ENCODE measurements around the gene KRTAP20-4.

KRTAP20-4 gene

DNA sequence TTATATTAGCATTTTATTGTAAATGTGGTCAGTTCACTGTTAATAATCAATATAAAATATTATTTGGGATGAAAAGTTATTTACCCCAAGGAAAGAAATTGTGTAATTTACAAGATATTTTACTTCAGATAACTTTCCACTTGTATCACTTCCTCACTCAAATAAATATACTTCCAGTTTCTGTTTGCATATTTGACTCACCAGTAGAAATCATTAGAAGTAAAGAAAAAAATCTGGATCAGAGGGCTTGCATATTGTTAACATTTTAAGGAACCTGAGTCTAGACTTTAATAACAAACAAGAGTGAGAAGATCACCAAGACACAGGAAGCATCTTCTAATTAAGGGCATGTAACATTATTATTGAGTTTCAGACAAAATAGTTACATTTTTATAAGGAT is 347 bp upstream of the KRTAP20-4 start:
- Histone ChIP-seq H2AFZ (ENCODE audit: low read depth, low read length) (no peak overlapping the region), H3K9me3 (ENCODE audit: low read length) (no peaks in the 10 kb centered on the region), H3K4me3 (ENCODE audit: low read length) (no peak overlapping the region), H3K4me1 (ENCODE audit: insufficient read depth, low read length) (no peaks in the 10 kb centered on the region), H3K27me3 (ENCODE audit: insufficient read depth, low read length) (no peaks in the 10 kb centered on the region), H3K36me3 (ENCODE audit: insufficient read depth, low read length) (no peaks in the 10 kb centered on the region)

DNA sequence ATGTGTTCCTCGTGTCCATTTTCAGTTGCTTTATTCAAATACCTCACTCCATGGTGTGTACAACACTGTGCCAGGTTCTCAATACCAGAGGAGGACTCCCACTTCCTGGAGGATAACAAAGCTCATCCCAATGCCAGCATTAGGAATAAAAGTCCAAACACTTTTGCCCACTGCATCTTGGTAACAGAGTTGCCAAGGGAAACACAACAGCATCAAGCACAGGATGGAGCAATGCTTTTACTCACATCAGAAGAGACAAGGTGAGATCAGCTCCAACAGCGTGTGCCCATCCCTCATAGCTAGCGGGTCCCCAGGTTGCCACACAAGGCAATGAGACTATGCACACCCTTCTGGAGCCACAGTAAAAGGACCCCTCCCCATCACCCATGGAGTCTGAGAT is 2.9 kb downstream of the KRTAP20-4 start:
- Histone ChIP-seq H3K27me3 (ENCODE audit: insufficient read depth, low read length) (no peaks in the 10 kb centered on the region), H3K4me1 (ENCODE audit: insufficient read depth, low read length) (no peaks in the 10 kb centered on the region), H3K9me3 (ENCODE audit: low read length) (no peaks in the 10 kb centered on the region), H3K36me3 (ENCODE audit: insufficient read depth, low read length) (no peaks in the 10 kb centered on the region), H2AFZ (ENCODE audit: low read depth, low read length) (no peak overlapping the region), H3K4me3 (ENCODE audit: low read length) (no peak overlapping the region)

DNA sequence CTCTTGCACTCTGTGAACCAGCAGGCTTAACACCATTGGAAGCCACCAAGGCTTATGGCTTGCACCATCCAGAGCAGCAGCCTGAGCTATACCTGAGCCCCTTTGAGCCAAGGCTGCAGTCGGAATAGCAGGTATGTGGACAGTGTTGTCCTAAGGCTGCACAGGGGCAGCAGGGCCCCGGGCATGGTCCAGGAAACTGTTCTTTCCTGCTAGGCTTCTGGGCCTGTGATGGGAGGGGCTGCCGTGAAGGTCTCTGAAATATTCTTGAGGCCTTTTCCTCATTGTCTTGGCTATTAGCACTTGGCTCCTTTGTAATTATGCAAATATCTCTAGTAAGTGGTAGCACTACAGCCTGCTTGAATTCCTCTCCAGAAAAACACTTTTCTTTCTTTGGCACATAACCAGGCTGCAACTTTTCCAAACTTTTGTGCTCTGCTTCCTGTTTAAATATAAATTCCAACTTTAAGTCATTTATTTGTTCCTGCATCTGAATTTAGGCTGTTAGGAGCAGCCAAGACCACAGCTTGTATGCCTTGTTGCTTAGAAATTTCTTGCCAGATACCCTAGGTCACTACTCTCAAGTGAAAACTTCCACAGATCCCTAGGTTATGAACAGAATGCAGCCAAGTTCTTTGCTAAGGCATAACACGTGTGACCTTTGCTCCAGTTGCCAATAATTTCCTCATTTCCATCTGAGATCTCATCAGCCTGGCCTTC is 5.2 kb downstream of the KRTAP20-4 start:
- H3K36me3 ChIP-seq (ENCODE audit: insufficient read depth, low read length): no peaks in the 10 kb centered on the region
- no peak overlapping the region for H2AFZ ChIP-seq (ENCODE audit: low read depth, low read length)
- no peaks in the 10 kb centered on the region for H3K27me3 ChIP-seq (ENCODE audit: insufficient read depth, low read length)
- H3K9me3 ChIP-seq (ENCODE audit: low read length): no peaks in the 10 kb centered on the region
- no peak overlapping the region for H3K4me3 ChIP-seq (ENCODE audit: low read length)
- no peaks in the 10 kb centered on the region for H3K4me1 ChIP-seq (ENCODE audit: insufficient read depth, low read length)

DNA sequence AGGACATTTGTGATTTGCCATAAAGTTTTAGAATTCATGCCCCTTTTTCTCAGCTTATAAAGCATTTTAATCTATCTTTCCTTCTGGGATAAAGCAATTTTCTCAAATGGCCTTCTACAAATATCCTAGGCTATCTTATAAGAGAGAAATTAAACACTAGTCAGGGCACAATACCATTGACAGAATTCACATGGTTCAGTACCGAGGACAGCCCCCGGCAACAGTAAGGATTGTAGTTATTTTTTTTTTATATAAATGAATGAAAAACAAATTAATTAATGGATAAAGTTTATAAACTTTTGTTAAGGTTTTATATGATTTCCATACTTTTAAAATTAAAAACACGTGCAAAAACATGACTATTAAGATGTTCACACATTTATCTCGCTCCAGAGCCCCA is 7.7 kb downstream of the KRTAP20-4 start:
- H3K27me3 ChIP-seq (ENCODE audit: insufficient read depth, low read length): no peaks in the 10 kb centered on the region
- no peaks in the 10 kb centered on the region for H3K4me1 ChIP-seq (ENCODE audit: insufficient read depth, low read length)
- H3K9me3 ChIP-seq (ENCODE audit: low read length): no peaks in the 10 kb centered on the region
- no peak overlapping the region for H2AFZ ChIP-seq (ENCODE audit: low read depth, low read length)
- H3K4me3 ChIP-seq (ENCODE audit: low read length): no peak overlapping the region
- H3K36me3 ChIP-seq (ENCODE audit: insufficient read depth, low read length): no peaks in the 10 kb centered on the region

DNA sequence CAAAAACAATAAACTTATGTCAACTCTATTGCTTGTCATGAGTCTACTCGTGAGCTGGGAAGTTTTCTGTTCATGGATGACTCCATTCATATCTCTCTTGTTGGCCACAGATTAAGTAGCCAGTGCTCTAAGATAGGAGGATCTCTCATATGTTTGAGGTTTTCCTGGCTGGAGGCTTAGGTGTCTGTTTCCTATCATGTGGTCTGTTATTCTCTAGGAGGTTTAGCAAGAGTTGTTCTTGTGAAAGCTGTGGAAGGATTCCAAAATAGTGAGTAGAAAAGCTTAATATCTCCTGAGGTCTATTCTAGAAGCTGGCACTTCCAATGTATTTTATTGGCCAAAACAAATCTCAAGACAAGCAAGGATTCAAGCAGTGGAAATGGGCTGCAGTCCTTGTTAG is 8.8 kb downstream of the KRTAP20-4 start:
- H3K9me3 ChIP-seq (ENCODE audit: low read length): no peaks in the 10 kb centered on the region
- no peak overlapping the region for H3K4me3 ChIP-seq (ENCODE audit: low read length)
- no peaks in the 10 kb centered on the region for H3K36me3 ChIP-seq (ENCODE audit: insufficient read depth, low read length)
- H3K27me3 ChIP-seq (ENCODE audit: insufficient read depth, low read length): no peaks in the 10 kb centered on the region
- no peaks in the 10 kb centered on the region for H3K4me1 ChIP-seq (ENCODE audit: insufficient read depth, low read length)
- H2AFZ ChIP-seq (ENCODE audit: low read depth, low read length): no peak overlapping the region

DNA sequence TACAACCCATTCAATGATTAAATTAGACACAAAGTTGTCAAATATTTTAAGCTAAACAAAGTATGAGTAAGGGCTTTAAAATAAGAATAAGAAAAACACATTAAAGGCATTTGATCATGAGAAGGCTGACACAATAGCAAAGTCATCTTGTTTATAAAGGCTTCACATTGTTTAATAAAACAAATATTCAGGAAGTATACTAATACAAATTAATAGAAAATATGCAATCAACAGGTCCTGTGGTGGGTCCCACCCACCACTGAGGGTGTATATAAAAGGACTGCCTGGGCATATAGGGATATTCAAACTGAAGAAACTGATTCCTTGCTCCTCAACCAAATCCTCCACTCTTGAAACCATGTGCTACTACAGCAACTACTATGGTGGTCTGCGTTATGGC is 14.5 kb downstream of the KRTAP20-4 start, which contains the start of gene KRTAP20-2:
TSS of gene KRTAP20-2 (plus strand) at position 301 of the 400 bp plus-strand sequence. CDS start at position 359, 58 bp downstream.
- Histone ChIP-seq H3K9me3 (ENCODE audit: low read length) (no peaks in the 10 kb centered on the region), H3K4me1 (ENCODE audit: insufficient read depth, low read length) (no peaks in the 10 kb centered on the region), H3K4me3 (ENCODE audit: low read length) (no peak within 1 kb of the TSS), H3K27me3 (ENCODE audit: insufficient read depth, low read length) (no peaks in the 10 kb centered on the region), H2AFZ (ENCODE audit: low read depth, low read length) (no peak within 1 kb of the TSS), H3K36me3 (ENCODE audit: insufficient read depth, low read length) (no peaks in the 10 kb centered on the region)

DNA sequence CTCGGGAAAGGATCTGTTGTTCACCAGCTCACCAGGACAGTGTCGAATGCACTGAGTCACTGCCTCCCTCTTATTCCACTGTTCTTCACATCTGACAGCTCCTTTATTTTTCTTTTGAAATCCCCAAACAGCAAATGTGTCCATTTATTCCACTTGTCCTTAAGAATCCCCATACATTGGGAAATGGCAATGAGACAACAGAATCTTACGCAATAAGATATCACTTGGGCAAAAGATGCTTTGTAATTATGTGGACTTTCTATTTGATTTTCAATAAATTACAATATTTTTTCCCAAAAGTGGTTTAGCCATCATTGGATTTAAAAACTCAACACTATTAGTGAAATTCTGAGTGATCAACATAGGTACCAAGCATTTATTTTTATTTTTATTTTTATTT is 18.3 kb downstream of the KRTAP20-4 start:
- H3K9me3 ChIP-seq (ENCODE audit: low read length): no peaks in the 10 kb centered on the region
- no peaks in the 10 kb centered on the region for H3K27me3 ChIP-seq (ENCODE audit: insufficient read depth, low read length)
- H3K4me3 ChIP-seq (ENCODE audit: low read length): no peak overlapping the region
- no peaks in the 10 kb centered on the region for H3K4me1 ChIP-seq (ENCODE audit: insufficient read depth, low read length)
- no peaks in the 10 kb centered on the region for H3K36me3 ChIP-seq (ENCODE audit: insufficient read depth, low read length)
- H2AFZ ChIP-seq (ENCODE audit: low read depth, low read length): no peak overlapping the region

DNA sequence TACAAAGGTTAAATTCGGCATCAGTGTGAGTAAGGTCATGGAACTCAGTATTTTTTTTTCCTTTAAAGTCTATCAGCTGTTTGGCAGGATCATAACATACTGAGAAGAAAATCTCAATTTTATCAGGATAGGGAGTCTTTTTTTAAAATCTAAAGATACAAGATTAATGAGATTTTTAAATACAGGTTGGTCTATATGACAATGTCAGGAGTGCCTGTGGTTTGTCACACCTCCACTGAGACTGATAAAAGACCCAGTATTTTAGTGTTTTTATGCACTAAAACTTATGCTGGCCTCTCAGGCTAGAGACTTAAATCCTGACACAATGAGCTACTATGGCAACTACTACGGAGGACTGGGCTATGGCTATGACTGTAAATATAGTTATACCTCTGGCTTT is 22.1 kb downstream of the KRTAP20-4 start, which contains the start of gene KRTAP20-3:
TSS of gene KRTAP20-3 (plus strand) at position 301 of the 400 bp plus-strand sequence.
- H3K27me3 ChIP-seq (ENCODE audit: insufficient read depth, low read length): no peaks in the 10 kb centered on the region
- H3K9me3 ChIP-seq (ENCODE audit: low read length): no peaks in the 10 kb centered on the region
- no peak within 1 kb of the TSS for H3K4me3 ChIP-seq (ENCODE audit: low read length)
- H3K4me1 ChIP-seq (ENCODE audit: insufficient read depth, low read length): no peaks in the 10 kb centered on the region
- no peaks in the 10 kb centered on the region for H3K36me3 ChIP-seq (ENCODE audit: insufficient read depth, low read length)
- no peak within 1 kb of the TSS for H2AFZ ChIP-seq (ENCODE audit: low read depth, low read length)

DNA sequence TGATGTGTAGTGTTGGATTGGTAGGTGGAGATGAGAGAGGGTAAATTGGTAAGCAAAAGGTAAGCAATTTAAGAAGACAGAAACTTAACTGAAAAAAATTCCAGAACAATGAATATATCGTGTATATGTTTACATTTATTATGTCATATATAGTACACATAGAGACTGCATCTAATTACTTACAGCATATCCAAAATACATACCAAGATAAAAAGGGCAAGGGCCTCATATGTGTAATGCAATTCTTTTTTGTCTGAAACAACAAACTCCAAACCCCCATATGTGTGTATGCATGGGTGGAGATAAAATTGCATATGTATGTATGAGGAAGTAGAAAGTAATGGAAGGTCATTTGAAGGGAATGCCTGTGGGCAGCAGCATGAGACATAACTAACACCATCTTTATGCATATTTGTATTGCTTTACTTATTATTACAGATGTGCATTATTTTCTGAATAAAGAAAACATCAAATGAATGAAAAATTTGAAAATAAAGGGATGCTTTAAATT is 26.5 kb downstream of the KRTAP20-4 start:
- Histone ChIP-seq H2AFZ (ENCODE audit: low read depth, low read length) (no peak overlapping the region), H3K4me3 (ENCODE audit: low read length) (no peak overlapping the region), H3K36me3 (ENCODE audit: insufficient read depth, low read length) (no peaks in the 10 kb centered on the region), H3K27me3 (ENCODE audit: insufficient read depth, low read length) (no peaks in the 10 kb centered on the region), H3K4me1 (ENCODE audit: insufficient read depth, low read length) (no peaks in the 10 kb centered on the region), H3K9me3 (ENCODE audit: low read length) (no peaks in the 10 kb centered on the region)

DNA sequence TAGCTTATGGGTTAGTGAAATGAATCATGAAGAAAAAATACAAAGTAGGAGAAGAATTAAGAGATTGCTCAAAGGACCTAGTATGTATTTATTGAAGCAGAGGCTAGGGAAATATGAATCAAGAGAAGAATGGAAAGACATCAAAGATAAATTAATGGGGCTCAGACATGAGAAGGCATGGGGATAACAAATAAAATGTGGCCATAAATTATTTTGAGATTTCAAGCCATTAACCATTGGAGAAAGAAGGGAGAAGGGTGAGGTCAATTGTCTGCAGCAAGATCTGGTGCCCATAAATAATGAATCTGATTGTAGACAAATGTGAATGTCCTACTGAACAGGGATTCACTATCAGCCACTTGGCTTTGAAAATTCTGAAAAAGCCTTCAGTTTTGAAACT is 32.5 kb downstream of the KRTAP20-4 start:
- Histone ChIP-seq H3K36me3 (ENCODE audit: insufficient read depth, low read length) (no peaks in the 10 kb centered on the region), H3K9me3 (ENCODE audit: low read length) (no peaks in the 10 kb centered on the region), H3K4me3 (ENCODE audit: low read length) (no peak overlapping the region), H3K4me1 (ENCODE audit: insufficient read depth, low read length) (no peaks in the 10 kb centered on the region), H2AFZ (ENCODE audit: low read depth, low read length) (no peak overlapping the region), H3K27me3 (ENCODE audit: insufficient read depth, low read length) (no peaks in the 10 kb centered on the region)

DNA sequence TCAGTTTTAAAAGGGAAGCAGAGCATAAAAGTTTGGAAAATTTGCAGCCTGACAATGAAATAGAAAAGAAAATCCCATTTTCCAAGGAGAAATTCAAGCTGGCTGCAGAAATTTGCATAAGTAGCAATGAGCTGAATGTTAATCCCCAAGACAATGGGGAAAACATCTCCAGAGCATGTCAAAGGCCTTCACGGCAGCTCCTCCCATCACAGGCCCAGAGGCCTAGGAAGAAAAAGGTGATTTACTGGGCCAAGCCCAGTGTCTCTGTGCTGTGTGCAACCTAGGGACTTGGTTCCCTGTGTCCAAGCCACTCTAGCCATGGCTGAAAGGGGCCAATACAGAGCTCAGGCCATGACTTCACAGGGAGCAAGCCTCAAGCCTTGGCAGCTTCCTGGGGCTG is 48.3 kb downstream of the KRTAP20-4 start:
- H3K9me3 ChIP-seq (ENCODE audit: low read length): no peaks in the 10 kb centered on the region
- no peaks in the 10 kb centered on the region for H3K27me3 ChIP-seq (ENCODE audit: insufficient read depth, low read length)
- no peak overlapping the region for H2AFZ ChIP-seq (ENCODE audit: low read depth, low read length)
- H3K4me3 ChIP-seq (ENCODE audit: low read length): no peak overlapping the region
- H3K36me3 ChIP-seq (ENCODE audit: insufficient read depth, low read length): no peaks in the 10 kb centered on the region
- no peaks in the 10 kb centered on the region for H3K4me1 ChIP-seq (ENCODE audit: insufficient read depth, low read length)

Measured in neuron (in vitro differentiated cells).